H1 (cell line): ENCODE results near the gene CHMP4B. TPM values are rescaled to one million over a fixed set of nuclear protein-coding genes. Genes with fewer than 3 reads are reported as not detected.

Experiments used
- CTCF ChIA-PET: fragments of 300-600 bp; sonication (Branson Sonifier 250); formaldehyde crosslinking; loops from one replicate; lab custom pipeline; 2021; ENCODE audit not compliant: partially characterized antibody; lab: Charles Lee
- POLR2A ChIA-PET: fragments of 300-600 bp; sonication (Branson Sonifier 250); formaldehyde crosslinking; loops from one replicate; lab custom pipeline; 2021; ENCODE audit warnings: inconsistent platforms; ENCODE audit not compliant: partially characterized antibody; lab: Charles Lee
- DNase-seq, 2 experiments: peaks; one replicate each; pipeline versions ENCODE4 v3.0.0 to v3.0.0-alpha.2; 2010 to 2022; ENCODE audit warnings: low spot score in 2 of 2, low read depth in 1 of 2, mixed read lengths in 1 of 2
- FAIRE-seq: peaks from 2 replicates; lab custom pipeline; 2011; peaks lifted over from hg19 to GRCh38; lab: Jason Lieb, UNC
- H2AFZ ChIP-seq: 2 replicates; pipeline ENCODE4 v1.8.1; 2012; ENCODE audit warnings: low read length, inconsistent platforms
- H2AK5ac ChIP-seq: 2 replicates; pipeline ENCODE4 v1.6.1; 2013; ENCODE audit warnings: low read depth, low read length
- H2BK120ac ChIP-seq: replicated peaks from 2 replicates; pipeline ENCODE3; 2013; ENCODE audit warnings: low read depth, low read length, inconsistent platforms
- H2BK12ac ChIP-seq: 2 replicates; pipeline ENCODE4 v1.6.1; 2013; ENCODE audit warnings: low read depth, low read length
- H2BK15ac ChIP-seq: 2 replicates; pipeline ENCODE4 v1.6.1; 2013; ENCODE audit warnings: low read length
- H2BK20ac ChIP-seq: 2 replicates; pipeline ENCODE4 v1.6.1; 2013; ENCODE audit warnings: low read length
- H2BK5ac ChIP-seq: 2 replicates; pipeline ENCODE4 v1.6.1; 2013; ENCODE audit warnings: low read depth, low read length
- H3K14ac ChIP-seq: 2 replicates; pipeline ENCODE4 v1.6.1; 2013; ENCODE audit warnings: inconsistent platforms; ENCODE audit not compliant: insufficient read length
- H3K18ac ChIP-seq: 2 replicates; pipeline ENCODE4 v1.6.1; 2013; ENCODE audit warnings: low read length; ENCODE audit errors: extremely low read depth
- H3K23ac ChIP-seq: 2 replicates; pipeline ENCODE4 v1.6.1; 2013; ENCODE audit warnings: inconsistent platforms; ENCODE audit not compliant: insufficient read length
- H3K23me2 ChIP-seq: 2 replicates; pipeline ENCODE4 v1.6.1; 2013; ENCODE audit warnings: low read depth, low read length
- H3K27ac ChIP-seq: 2 replicates; pipeline ENCODE4 v1.6.1; 2011; ENCODE audit warnings: low read depth, low read length, inconsistent platforms
- H3K27me3 ChIP-seq, 4 experiments: replicated peaks in 1 of 4; 1 replicate in 1 of 4; 2 replicates in 3 of 4; pipeline versions ENCODE4 v1.6.1 to v1.8.1; 2011 to 2013; ENCODE audit warnings: low read length in 3 of 4, mild to moderate bottlenecking in 3 of 4, inconsistent platforms in 2 of 4, mixed read lengths in 2 of 4, moderate library complexity in 1 of 4; ENCODE audit not compliant: control insufficient read depth in 3 of 4, insufficient read depth in 3 of 4; ENCODE audit errors: extremely low read depth in 1 of 4
- H3K36me3 ChIP-seq, 4 experiments: 2 replicates each; pipeline versions ENCODE4 v1.6.1 to v1.8.1; 2011 to 2013; ENCODE audit warnings: mild to moderate bottlenecking in 4 of 4, low read length in 3 of 4, moderate library complexity in 2 of 4, control low read depth in 1 of 4, inconsistent platforms in 1 of 4; ENCODE audit not compliant: insufficient read depth in 4 of 4, control insufficient read depth in 2 of 4
- H3K4ac ChIP-seq: replicated peaks from 2 replicates; pipeline ENCODE3; 2013; ENCODE audit warnings: low read length, low read depth, mixed read lengths, inconsistent platforms; ENCODE audit not compliant: insufficient read length
- H3K4me1 ChIP-seq, 4 experiments: replicated peaks in 1 of 4; 1 replicate in 1 of 4; 2 replicates in 3 of 4; pipeline versions ENCODE4 v1.6.1 to v1.8.1; 2011 to 2013; ENCODE audit warnings: low read length in 3 of 4, inconsistent platforms in 2 of 4, mixed read lengths in 1 of 4; ENCODE audit not compliant: insufficient read depth in 4 of 4, control insufficient read depth in 3 of 4
- H3K4me2 ChIP-seq, 2 experiments: 2 replicates each; pipeline versions ENCODE4 v1.6.1 to v1.8.1; 2011 to 2013; ENCODE audit warnings: low read depth in 2 of 2, low read length in 2 of 2, control low read depth in 1 of 2, inconsistent platforms in 1 of 2, mild to moderate bottlenecking in 1 of 2; ENCODE audit not compliant: insufficient read depth in 1 of 2
- H3K4me3 ChIP-seq, 4 experiments: fragments of 200-600, 300-600 bp in 1 of 4; sonication (generic), shearing (Covaris generic), sonication (Bioruptor Twin) in 1 of 4; 2 replicates each; pipeline versions ENCODE4 v1.5.1 to v1.8.1; 2011 to 2016; ENCODE audit warnings: low read length in 4 of 4, low read depth in 3 of 4, control low read depth in 2 of 4, inconsistent platforms in 2 of 4, mild to moderate bottlenecking in 2 of 4, mixed read lengths in 1 of 4, moderate library complexity in 1 of 4; ENCODE audit not compliant: insufficient read depth in 2 of 4; ENCODE audit errors: extremely low read depth in 1 of 4
- H3K56ac ChIP-seq: replicated peaks from 2 replicates; pipeline ENCODE3; 2013; ENCODE audit warnings: low read depth, mild to moderate bottlenecking, mixed read lengths, low read length, inconsistent platforms; ENCODE audit not compliant: insufficient read length
- H3K79me1 ChIP-seq: 2 replicates; pipeline ENCODE4 v1.6.1; 2013; ENCODE audit warnings: low read depth, low read length, control low read depth
- H3K79me2 ChIP-seq, 2 experiments: 2 replicates each; pipeline versions ENCODE4 v1.6.1 to v1.8.1; 2012 to 2013; ENCODE audit warnings: low read length in 2 of 2, mild to moderate bottlenecking in 2 of 2, inconsistent platforms in 1 of 2; ENCODE audit not compliant: insufficient read depth in 2 of 2, control insufficient read depth in 1 of 2
- H3K9ac ChIP-seq, 4 experiments: replicated peaks in 1 of 4; 1 replicate in 1 of 4; 2 replicates in 3 of 4; pipeline versions ENCODE4 v1.6.1 to v1.8.1; 2011 to 2013; ENCODE audit warnings: low read depth in 3 of 4, low read length in 3 of 4, control low read depth in 2 of 4, mild to moderate bottlenecking in 2 of 4, moderate library complexity in 2 of 4, inconsistent platforms in 1 of 4; ENCODE audit errors: extremely low read depth in 1 of 4
- H3K9me3 ChIP-seq, 2 experiments: 2 replicates each; pipeline versions ENCODE4 v1.6.1 to v1.8.1; 2012 to 2013; ENCODE audit warnings: mild to moderate bottlenecking in 2 of 2, moderate library complexity in 2 of 2, control low read depth in 1 of 2, inconsistent platforms in 1 of 2, low read depth in 1 of 2, low read length in 1 of 2, mixed read lengths in 1 of 2; ENCODE audit not compliant: insufficient read depth in 2 of 2
- H4K20me1 ChIP-seq, 2 experiments: replicated peaks in 1 of 2; 2 replicates each; pipeline versions ENCODE3 to v1.8.1; 2011 to 2013; ENCODE audit warnings: inconsistent platforms in 2 of 2, low read length in 2 of 2, mild to moderate bottlenecking in 1 of 2; ENCODE audit not compliant: insufficient read depth in 2 of 2, control insufficient read depth in 1 of 2
- H4K5ac ChIP-seq: 2 replicates; pipeline ENCODE4 v1.6.1; 2013; ENCODE audit warnings: low read length, low read depth, mixed read lengths, inconsistent platforms; ENCODE audit not compliant: insufficient read length
- H4K8ac ChIP-seq: 2 replicates; pipeline ENCODE4 v1.8.0; 2013; ENCODE audit warnings: mild to moderate bottlenecking, moderate library complexity, low read length, inconsistent platforms; ENCODE audit not compliant: insufficient read depth; ENCODE audit errors: extremely low read depth
- H4K91ac ChIP-seq: replicated peaks from 2 replicates; pipeline ENCODE3; 2013; ENCODE audit warnings: low read length, mixed read lengths, inconsistent platforms; ENCODE audit not compliant: insufficient read length
- BACH1 ChIP-seq: IDR thresholded peaks from 2 replicates; pipeline ENCODE4 v1.6.1; 2012; ENCODE audit warnings: low read length, improper control_type of control experiment
- CHD1 ChIP-seq: IDR thresholded peaks from 2 replicates; pipeline ENCODE4 v1.6.1; 2012; ENCODE audit warnings: low read depth, low read length, improper control_type of control experiment
- EGR1 ChIP-seq: IDR thresholded peaks from 2 replicates; pipeline ENCODE4 v1.6.1; 2011; ENCODE audit warnings: low read depth, low read length, borderline replicate concordance
- KDM1A ChIP-seq: fragments of 200-600, 300-600 bp; sonication (generic); IDR thresholded peaks from 2 replicates; pipeline ENCODE4 v1.7.1; 2016; ENCODE audit warnings: mild to moderate bottlenecking, low read length, borderline replicate concordance
- NRF1 ChIP-seq: IDR thresholded peaks from 2 replicates; pipeline ENCODE4 v1.6.1; 2011; ENCODE audit warnings: mild to moderate bottlenecking, low read depth, low read length, improper control_type of control experiment
- RAD21 ChIP-seq, 2 experiments: IDR thresholded peaks in 1 of 2; conservative IDR thresholded peaks in 1 of 2; 2 replicates each; pipeline ENCODE4 v1.6.1; 2011; ENCODE audit warnings: low read depth in 2 of 2, low read length in 2 of 2, improper control_type of control experiment in 1 of 2, inconsistent platforms in 1 of 2, mild to moderate bottlenecking in 1 of 2, moderate library complexity in 1 of 2
- SP4 ChIP-seq: IDR thresholded peaks from 2 replicates; pipeline ENCODE4 v1.6.1; 2012; ENCODE audit warnings: low read length, inconsistent platforms
- TBP ChIP-seq: IDR thresholded peaks from 2 replicates; pipeline ENCODE4 v1.6.1; 2011; ENCODE audit warnings: low read depth, low read length, improper control_type of control experiment
- USF2 ChIP-seq: IDR thresholded peaks from 2 replicates; pipeline ENCODE4 v1.6.1; 2011; ENCODE audit warnings: low read length, improper control_type of control experiment
- YY1 ChIP-seq: IDR thresholded peaks from 2 replicates; pipeline ENCODE4 v1.6.1; 2011; ENCODE audit warnings: low read depth, mild to moderate bottlenecking, low read length
- WGBS, 2 experiments: shearing (Covaris generic) in 1 of 2; methylation state at CpG; one replicate each; pipeline versions ENCODE4 v1.1.6 to v1.1.7; 2013 to 2015; ENCODE audit warnings: low lambda C conversion rate in 2 of 2, mixed read lengths in 2 of 2, inconsistent platforms in 1 of 2, low coverage in 1 of 2, missing lambda C conversion rate in 1 of 2; ENCODE audit not compliant: insufficient replicate concordance in 2 of 2, insufficient coverage in 1 of 2, insufficient read length in 1 of 2; ENCODE audit errors: extremely low coverage in 1 of 2, missing lambda C conversion rate in 1 of 2; 5-methylcytosine and 5-hydroxymethylcytosine counted together
- polyA plus RNA-seq, 7 experiments: library from polyadenylated mRNA; depleted of rRNA in 3 of 7; stranded (reverse) in 5 of 7; unstranded in 2 of 7; fragments of >200 nt in 5 of 7; fragments of 200-250 nt in 2 of 7; gene quantifications; 1 replicate in 5 of 7; 2 replicates in 1 of 7; 4 replicates in 1 of 7; pipeline versions ENCODE4 v1.2.1 to v1.2.3, GENCODE V29; 2011 to 2013; ENCODE audit warnings: missing spikeins in 2 of 7, mixed read lengths in 2 of 7
- total RNA-seq: library from RNA; stranded (reverse); fragmentation: NEBNext Ultra II Directional; extraction: Animal tissue kit (Norgen Biotek cat#: 25700); gene quantifications from 2 replicates; pipeline ENCODE4 v1.2.1, GENCODE V29; 2021
- TF ChIP-seq, protein P1 (sequence below), 3 experiments: IDR thresholded peaks; 1 replicate in 2 of 3; 2 replicates in 1 of 3; pipeline versions ENCODE4 v1.5.1 to v1.6.1; 2011; ENCODE audit warnings: low read length in 3 of 3, mild to moderate bottlenecking in 3 of 3, inconsistent platforms in 2 of 3, low read depth in 1 of 3, moderate library complexity in 1 of 3; ENCODE audit not compliant: insufficient read depth in 1 of 3; ENCODE audit errors: control extremely low read depth in 1 of 3

CHMP4B gene
- total and polyA plus RNA-seq, 2 of the 8 experiments (the other 6 are each of a cell fraction or from before 2014, with no cell fraction given) = 38.6 to 66.3 TPM

GRCh38 chr20:33875055-33875454 lies 63.9 kb downstream of the CHMP4B start:
- Histone ChIP-seq H3K56ac (no peak overlapping the region), H3K4me2 (no peak overlapping the region), H3K79me2 (no peaks in the 10 kb centered on the region), H4K91ac (no peak overlapping the region), H3K36me3 (no peaks in the 10 kb centered on the region), H2BK15ac (no peak overlapping the region), H3K27ac (no peak overlapping the region), H3K4me1 (no peaks in the 10 kb centered on the region), H3K4ac (no peak overlapping the region), H3K23ac (no peak overlapping the region), H2BK5ac (no peak overlapping the region), H4K5ac (no peak overlapping the region), H2BK120ac (no peak overlapping the region), H2BK20ac (no peak overlapping the region), H3K23me2 (peaks cover 2% of the 10 kb centered on the region; the same call in 1 of the 2 replicates), H2BK12ac (no peak overlapping the region), H3K27me3 (no peaks in the 10 kb centered on the region), H3K18ac (no peak overlapping the region), H3K14ac (no peak overlapping the region), H2AK5ac (no peak overlapping the region), H4K20me1 (no peaks in the 10 kb centered on the region), H3K79me1 (no peaks in the 10 kb centered on the region), H3K9ac (no peak overlapping the region), H3K9me3 (no peaks in the 10 kb centered on the region; a peak in 1 of 4 replicates), H2AFZ (no peak overlapping the region), H4K8ac (no peak overlapping the region), H3K4me3 (no peak overlapping the region)
- DNase-seq = no peak
- ChIA-PET CTCF (interaction anchor here (0.6 to 1.4 kb wide), 4 partner anchors 12 to 83 kb away, joined by 4 to 6 read pairs (median 4); no protein-coding TSS in a partner anchor), POLR2A (no interaction called here)
- WGBS, 2 experiments = 89% methylated on average over 6 of the region's 7 CpGs; no CpG with 5 or more reads in 1 of the 2 experiments
- FAIRE-seq = no peak
- TF ChIP-seq KDM1A (no peak), TBP (no peak), BACH1 (no peak), RAD21 (IDR thresholded peaks at IDR 0.05 in 1 of 2, conservative IDR thresholded peaks at IDR 0.05 in 1 of 2; ENCODE audit: low read depth in 2 of 2, low read length in 2 of 2) (no peak), CHD1 (no peak), NRF1 (no peak), YY1 (no peak), USF2 (no peak), EGR1 (no peak), SP4 (no peak)
- TF ChIP-seq, protein P1, sequence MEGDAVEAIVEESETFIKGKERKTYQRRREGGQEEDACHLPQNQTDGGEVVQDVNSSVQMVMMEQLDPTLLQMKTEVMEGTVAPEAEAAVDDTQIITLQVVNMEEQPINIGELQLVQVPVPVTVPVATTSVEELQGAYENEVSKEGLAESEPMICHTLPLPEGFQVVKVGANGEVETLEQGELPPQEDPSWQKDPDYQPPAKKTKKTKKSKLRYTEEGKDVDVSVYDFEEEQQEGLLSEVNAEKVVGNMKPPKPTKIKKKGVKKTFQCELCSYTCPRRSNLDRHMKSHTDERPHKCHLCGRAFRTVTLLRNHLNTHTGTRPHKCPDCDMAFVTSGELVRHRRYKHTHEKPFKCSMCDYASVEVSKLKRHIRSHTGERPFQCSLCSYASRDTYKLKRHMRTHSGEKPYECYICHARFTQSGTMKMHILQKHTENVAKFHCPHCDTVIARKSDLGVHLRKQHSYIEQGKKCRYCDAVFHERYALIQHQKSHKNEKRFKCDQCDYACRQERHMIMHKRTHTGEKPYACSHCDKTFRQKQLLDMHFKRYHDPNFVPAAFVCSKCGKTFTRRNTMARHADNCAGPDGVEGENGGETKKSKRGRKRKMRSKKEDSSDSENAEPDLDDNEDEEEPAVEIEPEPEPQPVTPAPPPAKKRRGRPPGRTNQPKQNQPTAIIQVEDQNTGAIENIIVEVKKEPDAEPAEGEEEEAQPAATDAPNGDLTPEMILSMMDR (IDR thresholded peaks at IDR 0.05; ENCODE audit: control extremely low read depth in 1 of 3, insufficient read depth in 1 of 3, low read depth in 1 of 3, low read length in 3 of 3) = no peak
